Measurements from ENCODE around the gene PET117. TPM values are rescaled to one million over a fixed set of nuclear protein-coding genes. Genes with fewer than 3 reads are reported as not detected.
"Not testable (repeated sequence)": the region's sequence is repeated elsewhere in the genome, so short reads cannot be mapped to it uniquely, and the experiment has no call there.

Gene PET117
- total and polyA plus RNA-seq, 2 donors (not counting 1 experiment from before 2014, with no cell fraction given): 2.1 to 13.0 TPM

DNA sequence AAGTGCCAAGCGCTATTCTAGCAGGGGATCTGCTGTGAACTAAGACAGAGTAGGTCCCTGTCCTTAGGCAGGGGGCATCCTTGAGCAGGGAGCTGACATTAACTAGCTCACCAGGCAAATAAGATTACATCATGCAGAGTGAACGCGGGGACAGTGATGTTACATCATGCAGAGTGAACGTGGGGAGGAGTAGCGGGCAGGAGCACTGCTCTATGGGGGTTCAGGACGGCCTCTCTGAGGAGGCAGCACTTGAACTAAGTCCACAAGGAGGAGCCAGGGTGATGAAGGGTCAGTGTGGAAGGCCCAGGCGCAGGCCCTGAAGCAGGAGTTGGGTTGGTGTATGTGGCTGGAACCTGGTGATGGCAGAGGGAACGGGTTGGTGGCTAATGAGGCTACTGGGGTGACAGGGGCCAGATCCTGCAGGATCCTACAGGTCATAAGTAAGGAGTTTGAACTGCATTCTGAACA, 38.7 kb downstream of the PET117 start:
- TF ChIP-seq EZH2 (IDR thresholded peaks at IDR 0.05; ENCODE audit: borderline replicate concordance, insufficient read depth, low read depth, low read length, poor library complexity, severe bottlenecking) (no peak), CTCF (IDR thresholded peaks at IDR 0.05) (no peak)
- POLR2A ChIA-PET: no interaction called here
- H3K27ac Mint-ChIP-seq: no peak overlapping the region

DNA sequence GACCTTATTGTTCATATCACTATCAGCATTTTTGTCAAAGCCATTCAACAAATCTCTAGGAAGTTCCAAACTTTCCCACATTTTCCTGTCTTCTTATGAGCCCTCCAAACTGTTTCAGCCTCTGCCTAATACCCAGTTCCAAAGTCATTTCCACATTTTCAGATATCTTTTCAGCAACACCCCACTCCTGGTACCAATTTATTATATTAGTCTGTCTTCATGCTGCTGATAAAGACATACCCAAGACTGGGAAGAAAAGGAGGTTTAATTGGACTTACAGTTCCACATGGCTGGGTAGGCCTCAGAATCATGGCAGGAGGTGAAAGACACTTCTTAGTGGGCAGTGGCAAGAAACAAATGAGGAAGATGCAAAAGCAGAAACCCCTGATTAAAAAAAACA, 42.7 kb downstream of the PET117 start:
- H3K4me3 Mint-ChIP-seq, POLR2A ChIA-PET: not testable (repeated sequence)

More for the DNA sequence above, 38.7 kb downstream of the PET117 start:
- Mint-ChIP-seq H3K9me3 (ENCODE audit: insufficient read depth) (peaks cover 6% of the 10 kb centered on the region), H3K27me3 (no peaks in the 10 kb centered on the region), H3K4me3 (no peak overlapping the region), H3K4me1 (peaks cover 3% of the 10 kb centered on the region)
- peaks cover 5 to 22% of the 10 kb centered on the region in 2 experiments for H3K36me3 ChIP-seq (replicated peaks in 1 of 2; ENCODE audit: control extremely low read depth in 1 of 2, control insufficient read depth in 1 of 2, extremely low read depth in 1 of 2, insufficient read depth in 2 of 2, low read length in 1 of 2)
- DNase-seq: no peak
- H3K4me3 ChIP-seq (ENCODE audit: control extremely low read depth in 1 of 5, extremely low read depth in 1 of 5, insufficient read depth in 1 of 5, low read depth in 2 of 5, low read length in 4 of 5): no peak overlapping the region
- H3K79me2 ChIP-seq (ENCODE audit: control insufficient read depth, insufficient read depth, low read length): peaks cover 24% of the 10 kb centered on the region
- H3K4me2 ChIP-seq (replicated peaks; ENCODE audit: low read depth, low read length, poor library complexity, severe bottlenecking): no peak overlapping the region
- H3K9me3 ChIP-seq (ENCODE audit: control extremely low read depth in 1 of 3, control insufficient read depth in 2 of 3, insufficient read depth in 1 of 3, low read length in 2 of 3): peaks cover 0 to 11% (median 0%) of the 10 kb centered on the region in 3 donors
- H4K20me1 ChIP-seq (ENCODE audit: control insufficient read depth, insufficient read depth, low read length, poor library complexity, severe bottlenecking): peaks cover 13% of the 10 kb centered on the region
- no peak overlapping the region for H3K9ac ChIP-seq (ENCODE audit: low read length)
- intact Hi-C loops (cut with micrococcal nuclease): no loop called here
- no peaks in the 10 kb centered on the region for H3K27me3 ChIP-seq (replicated peaks in 1 of 4; ENCODE audit: control extremely low read depth in 1 of 4, control insufficient read depth in 3 of 4, insufficient read depth in 4 of 4, low read length in 3 of 4)
- CTCF ChIA-PET: no interaction called here
- H2AFZ ChIP-seq (ENCODE audit: insufficient read depth, low read depth, low read length, poor library complexity, severe bottlenecking): no peak overlapping the region
- ATAC-seq (ENCODE audit: low read depth): no peak
- 100% methylated on average over 7 of the region's 8 CpGs for WGBS (ENCODE audit: insufficient coverage)
- no peak overlapping the region for H3K27ac ChIP-seq (ENCODE audit: low read length in 2 of 2)
- no peaks in the 10 kb centered on the region for H3K4me1 ChIP-seq (ENCODE audit: control insufficient read depth in 2 of 2, insufficient read depth in 2 of 2, low read length in 2 of 2)

More for the DNA sequence above, 42.7 kb downstream of the PET117 start:
- H4K20me1 ChIP-seq (ENCODE audit: control insufficient read depth, insufficient read depth, low read length, poor library complexity, severe bottlenecking); ATAC-seq (ENCODE audit: low read depth); H3K27me3 Mint-ChIP-seq; H3K27ac Mint-ChIP-seq; H3K79me2 ChIP-seq (ENCODE audit: control insufficient read depth, insufficient read depth, low read length); CTCF ChIA-PET; H3K4me3 ChIP-seq (ENCODE audit: control extremely low read depth in 1 of 5, extremely low read depth in 1 of 5, insufficient read depth in 1 of 5, low read depth in 2 of 5, low read length in 4 of 5); H3K27ac ChIP-seq (ENCODE audit: low read length in 2 of 2); H3K4me2 ChIP-seq (replicated peaks; ENCODE audit: low read depth, low read length, poor library complexity, severe bottlenecking); H3K9me3 Mint-ChIP-seq (ENCODE audit: insufficient read depth); intact Hi-C loops (cut with micrococcal nuclease); H2AFZ ChIP-seq (ENCODE audit: insufficient read depth, low read depth, low read length, poor library complexity, severe bottlenecking); H3K9ac ChIP-seq (ENCODE audit: low read length); H3K4me1 ChIP-seq (ENCODE audit: control insufficient read depth in 2 of 2, insufficient read depth in 2 of 2, low read length in 2 of 2); DNase-seq; H3K27me3 ChIP-seq (replicated peaks in 1 of 4; ENCODE audit: control extremely low read depth in 1 of 4, control insufficient read depth in 3 of 4, insufficient read depth in 4 of 4, low read length in 3 of 4); H3K4me1 Mint-ChIP-seq: not testable (repeated sequence)
- Histone ChIP-seq H3K9me3 (ENCODE audit: control extremely low read depth in 1 of 3, control insufficient read depth in 2 of 3, insufficient read depth in 1 of 3, low read length in 2 of 3) (peaks cover 0 to 11% (median 0%) of the 10 kb centered on the region in 3 donors), H3K36me3 (replicated peaks in 1 of 2; ENCODE audit: control extremely low read depth in 1 of 2, control insufficient read depth in 1 of 2, extremely low read depth in 1 of 2, insufficient read depth in 2 of 2, low read length in 1 of 2) (peaks cover 7 to 55% of the 10 kb centered on the region in 2 experiments)

Measured in B cell (primary cell).